Neural cell (in vitro differentiated cells): ENCODE measurements around the gene PSME3IP1. TPM values are rescaled to one million over a fixed set of nuclear protein-coding genes. Genes with fewer than 3 reads are reported as not detected.

Experiments
- H2AFZ ChIP-seq: fragments of 200-600, 300-800 bp; sonication (generic), shearing (Covaris generic); 2 replicates; pipeline ENCODE4 v1.6.0; 2014; ENCODE audit warnings: low read depth, mild to moderate bottlenecking, antibody characterized with exemption, low read length, moderate library complexity
- H3F3A ChIP-seq: fragments of 200-600 bp; shearing (Covaris generic); 2 replicates; pipeline ENCODE4 v1.6.1; 2016; ENCODE audit warnings: mild to moderate bottlenecking, moderate library complexity, mixed read lengths, antibody characterized with exemption, low read length; ENCODE audit not compliant: insufficient read depth, poor library complexity, severe bottlenecking
- H3K27ac ChIP-seq: fragments of 200-600, 300-800 bp; sonication (generic), shearing (Covaris generic); 2 replicates; pipeline ENCODE4 v1.5.1; 2014; ENCODE audit warnings: mild to moderate bottlenecking, low read length, moderate library complexity
- H3K27me3 ChIP-seq: fragments of 300-800, 200-600 bp; sonication (generic), shearing (Covaris generic); 2 replicates; pipeline ENCODE4 v1.6.0; 2014; ENCODE audit warnings: mild to moderate bottlenecking, low read depth, low read length, moderate library complexity; ENCODE audit not compliant: insufficient read depth
- H3K36me3 ChIP-seq: fragments of 300-800, 200-600 bp; sonication (generic), shearing (Covaris generic); 2 replicates; pipeline ENCODE4 v1.5.1; 2014; ENCODE audit warnings: mild to moderate bottlenecking, antibody characterized with exemption, low read length, moderate library complexity; ENCODE audit not compliant: insufficient read depth
- H3K4me2 ChIP-seq: fragments of 300-800, 200-600 bp; sonication (generic), shearing (Covaris generic); 2 replicates; pipeline ENCODE4 v1.6.0; 2014; ENCODE audit warnings: mild to moderate bottlenecking, low read length
- H3K4me3 ChIP-seq: fragments of 300-800, 200-600 bp; sonication (generic), shearing (Covaris generic); 2 replicates; pipeline ENCODE4 v1.5.1; 2014; ENCODE audit warnings: mild to moderate bottlenecking, low read length, moderate library complexity
- H3K79me2 ChIP-seq: fragments of 200-600 bp; shearing (Covaris generic); replicated peaks from 2 replicates; pipeline ENCODE4 v1.6.0; 2014; ENCODE audit warnings: mild to moderate bottlenecking, low read length, moderate library complexity; ENCODE audit not compliant: insufficient read depth
- H3K9ac ChIP-seq: fragments of 300-800, 200-600 bp; sonication (generic), shearing (Covaris generic); 2 replicates; pipeline ENCODE4 v1.6.1; 2016; ENCODE audit warnings: mild to moderate bottlenecking, low read length, mixed read lengths
- H3K9me2 ChIP-seq: fragments of 200-600 bp; shearing (Covaris generic); 2 replicates; pipeline ENCODE4 v1.6.1; 2016; ENCODE audit warnings: mild to moderate bottlenecking, low read length, mixed read lengths; ENCODE audit not compliant: insufficient read depth
- H3K9me3 ChIP-seq: fragments of 200-600, 300-800 bp; sonication (generic), shearing (Covaris generic); 2 replicates; pipeline ENCODE4 v1.6.1; 2016; ENCODE audit warnings: mild to moderate bottlenecking, mixed run types, low read length, moderate library complexity, mixed read lengths
- H4K20me1 ChIP-seq: fragments of 200-600 bp; shearing (Covaris generic); 2 replicates; pipeline ENCODE4 v1.6.1; 2016; ENCODE audit warnings: mild to moderate bottlenecking, mixed run types; ENCODE audit not compliant: insufficient read depth
- CTCF ChIP-seq: fragments of 450-650 bp; IDR thresholded peaks from 2 replicates; pipeline ENCODE4 v1.5.1; 2014; ENCODE audit warnings: antibody characterized with exemption, mild to moderate bottlenecking, moderate library complexity; ENCODE audit not compliant: poor library complexity, severe bottlenecking
- EP300 ChIP-seq: fragments of 450-650 bp; conservative IDR thresholded peaks from 2 replicates; pipeline ENCODE4 v1.6.1; 2014; ENCODE audit warnings: antibody characterized with exemption, mild to moderate bottlenecking, moderate library complexity; ENCODE audit not compliant: poor library complexity, severe bottlenecking
- EZH2 ChIP-seq: fragments of 200-600, 300-800 bp; shearing (Covaris generic), sonication (generic); IDR thresholded peaks from 2 replicates; pipeline ENCODE4 v1.6.1; 2014; ENCODE audit warnings: antibody characterized with exemption, low read length, borderline replicate concordance, mild to moderate bottlenecking; ENCODE audit not compliant: insufficient read depth, poor library complexity, severe bottlenecking
- POLR2AphosphoS5 ChIP-seq: IDR thresholded peaks from 2 replicates; pipeline ENCODE4 v1.6.1; 2012
- RAD21 ChIP-seq: fragments of 450-650 bp; conservative IDR thresholded peaks from 2 replicates; pipeline ENCODE4 v1.6.1; 2014; ENCODE audit warnings: antibody characterized with exemption, mild to moderate bottlenecking, moderate library complexity
- REST ChIP-seq: IDR thresholded peaks from 2 replicates; pipeline ENCODE4 v1.6.1; 2012; ENCODE audit warnings: borderline replicate concordance
- SMC3 ChIP-seq: fragments of 450-650 bp; conservative IDR thresholded peaks from 2 replicates; pipeline ENCODE4 v1.6.1; 2014; ENCODE audit warnings: antibody characterized with exemption, mild to moderate bottlenecking, moderate library complexity; ENCODE audit not compliant: poor library complexity
- TAF1 ChIP-seq: IDR thresholded peaks from 2 replicates; pipeline ENCODE4 v1.6.1; 2012; ENCODE audit warnings: low read depth
- polyA plus RNA-seq: library from polyadenylated mRNA; depleted of rRNA; stranded (reverse); fragments of >200 nt; gene quantifications from 2 replicates; pipeline ENCODE4 v1.2.3, GENCODE V29; 2014

PSME3IP1 gene
- polyA plus RNA-seq, 1 donor from 2014 or later, result 167 TPM

GRCh38 chr16:57108432-57108831 is 77.4 kb downstream of the PSME3IP1 start:
- H3K9me2 ChIP-seq, result no peaks in the 10 kb centered on the region
- no peak overlapping the region for H3K4me2 ChIP-seq
- H3K4me3 ChIP-seq, result no peak overlapping the region
- no peak overlapping the region for H3K9ac ChIP-seq
- no peak overlapping the region for H3K27ac ChIP-seq
- H2AFZ ChIP-seq, result no peak overlapping the region
- H4K20me1 ChIP-seq, result no peaks in the 10 kb centered on the region
- no peak for TF ChIP-seq CTCF
- no peak for TF ChIP-seq SMC3
- TF ChIP-seq REST, result no peak
- no peak for TF ChIP-seq POLR2AphosphoS5
- TF ChIP-seq EP300, result no peak
- no peak for TF ChIP-seq TAF1
- no peak for TF ChIP-seq RAD21
- no peak for TF ChIP-seq EZH2
- no peaks in the 10 kb centered on the region for H3K27me3 ChIP-seq
- no peaks in the 10 kb centered on the region for H3K79me2 ChIP-seq
- H3F3A ChIP-seq, result no peaks in the 10 kb centered on the region
- no peaks in the 10 kb centered on the region for H3K9me3 ChIP-seq
- H3K36me3 ChIP-seq, result no peaks in the 10 kb centered on the region

- Histone ChIP-seq H3K4me3 (no peak overlapping the region), H3K9ac (no peak overlapping the region), H3K27me3 (no peaks in the 10 kb centered on the region), H3K9me2 (no peaks in the 10 kb centered on the region), H3K27ac (no peak overlapping the region), H3K9me3 (no peaks in the 10 kb centered on the region), H3F3A (no peaks in the 10 kb centered on the region), H3K36me3 (no peaks in the 10 kb centered on the region), H4K20me1 (no peaks in the 10 kb centered on the region), H2AFZ (no peak overlapping the region), H3K79me2 (no peaks in the 10 kb centered on the region), H3K4me2 (no peak overlapping the region)
- TF ChIP-seq TAF1 (no peak), RAD21 (no peak), REST (no peak), POLR2AphosphoS5 (no peak), EZH2 (no peak), CTCF (no peak)
Measured at GRCh38 chr16:57107321-57107922, 78.4 kb downstream of the PSME3IP1 start.
